GM18517 (cell line): ENCODE results near the gene C3orf20.

Source experiments
- ATAC-seq: cut with Tn5 transposase; IDR thresholded peaks from one replicate; pipeline ENCODE4 v1.9.1; 2021; ENCODE audit warnings: mild to moderate bottlenecking, moderate library complexity; ENCODE audit not compliant: unreplicated experiment

Gene C3orf20

GRCh38 chr3:14772533-14773138 lies 97.7 kb downstream of the C3orf20 start:
- ATAC-seq, result no peak

- no peak for ATAC-seq
These were observed 98.3 kb downstream of the C3orf20 start for GRCh38 chr3:14773281-14773680.

- ATAC-seq, result no peak
These were observed 98.8 kb downstream of the C3orf20 start for GRCh38 chr3:14773691-14774128.

GRCh38 chr3:14774431-14774830 lies 99.5 kb downstream of the C3orf20 start:
- no peak for ATAC-seq

- no peak for ATAC-seq
These were observed 100.1 kb downstream of the C3orf20 start for GRCh38 chr3:14775011-14775410.

- ATAC-seq, result no peak
These were observed 100.6 kb downstream of the C3orf20 start for GRCh38 chr3:14775563-14775962.

GRCh38 chr3:14779069-14779685 lies 104.2 kb downstream of the C3orf20 start:
- ATAC-seq, result no peak

- ATAC-seq, result no peak
These were observed 106.1 kb downstream of the C3orf20 start for GRCh38 chr3:14780927-14781507.

GRCh38 chr3:14783480-14784086 lies 108.6 kb downstream of the C3orf20 start:
- ATAC-seq, result no peak

GRCh38 chr3:14784087-14784681 lies 109.2 kb downstream of the C3orf20 start:
- ATAC-seq, result no peak

- ATAC-seq, result no peak
These were observed 110.5 kb downstream of the C3orf20 start for GRCh38 chr3:14785207-14786155.

- ATAC-seq, result no peak
These were observed 111.4 kb downstream of the C3orf20 start for GRCh38 chr3:14786369-14786768.

GRCh38 chr3:14787630-14788029 lies 112.7 kb downstream of the C3orf20 start:
- ATAC-seq, result no peak

GRCh38 chr3:14788644-14789043 lies 113.7 kb downstream of the C3orf20 start:
- ATAC-seq, result no peak

- ATAC-seq, result no peak
These were observed 114.3 kb downstream of the C3orf20 start for GRCh38 chr3:14789221-14789620.

GRCh38 chr3:14789640-14790285 lies 114.8 kb downstream of the C3orf20 start:
- ATAC-seq, result no peak

- ATAC-seq, result no peak
These were observed 116.5 kb downstream of the C3orf20 start for GRCh38 chr3:14791343-14791945.

- no peak for ATAC-seq
These were observed 117.8 kb downstream of the C3orf20 start for GRCh38 chr3:14792691-14793121.

GRCh38 chr3:14793126-14793857 lies 118.4 kb downstream of the C3orf20 start:
- ATAC-seq, result no peak
